ENCODE results near the gene TET2.
A peak's percentile ranks its signal among the peaks of the same experiment; 100 is the strongest.

The TET2 gene

DNA sequence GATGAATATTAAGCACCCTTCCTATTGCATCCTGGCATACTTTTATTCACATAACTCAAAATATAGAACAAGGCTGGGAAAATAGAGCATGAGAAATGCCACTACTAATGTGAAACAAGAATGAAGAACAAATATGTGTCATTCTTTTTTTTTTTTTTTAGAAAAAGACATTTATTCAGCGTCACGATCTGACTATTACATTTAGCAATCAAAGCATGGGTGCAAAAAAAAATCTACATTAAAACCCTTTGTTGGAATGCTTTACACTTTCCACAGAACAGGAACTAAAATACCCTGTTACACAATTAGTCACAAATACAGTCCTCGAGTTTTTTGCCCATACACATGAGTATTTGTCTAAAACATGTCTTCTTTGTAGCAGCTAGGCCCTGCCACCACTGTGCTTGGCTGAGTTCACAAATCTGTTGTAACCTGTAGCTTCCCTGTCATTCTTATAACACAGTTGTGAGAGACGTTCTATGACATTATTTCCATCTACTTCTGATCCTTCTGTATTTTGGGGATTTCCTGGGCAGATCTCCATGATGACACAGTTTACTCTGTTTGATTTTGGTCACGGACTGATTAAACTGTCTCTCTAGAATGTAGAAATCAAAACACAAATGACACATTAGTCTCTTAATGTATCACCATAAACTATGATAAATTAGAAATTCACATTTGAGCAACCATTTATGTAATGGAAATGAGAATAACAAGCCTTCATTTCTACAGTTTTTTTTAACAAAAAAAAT lies 9.4 kb upstream of the TET2 start:
- TF ChIP-seq, protein P1, sequence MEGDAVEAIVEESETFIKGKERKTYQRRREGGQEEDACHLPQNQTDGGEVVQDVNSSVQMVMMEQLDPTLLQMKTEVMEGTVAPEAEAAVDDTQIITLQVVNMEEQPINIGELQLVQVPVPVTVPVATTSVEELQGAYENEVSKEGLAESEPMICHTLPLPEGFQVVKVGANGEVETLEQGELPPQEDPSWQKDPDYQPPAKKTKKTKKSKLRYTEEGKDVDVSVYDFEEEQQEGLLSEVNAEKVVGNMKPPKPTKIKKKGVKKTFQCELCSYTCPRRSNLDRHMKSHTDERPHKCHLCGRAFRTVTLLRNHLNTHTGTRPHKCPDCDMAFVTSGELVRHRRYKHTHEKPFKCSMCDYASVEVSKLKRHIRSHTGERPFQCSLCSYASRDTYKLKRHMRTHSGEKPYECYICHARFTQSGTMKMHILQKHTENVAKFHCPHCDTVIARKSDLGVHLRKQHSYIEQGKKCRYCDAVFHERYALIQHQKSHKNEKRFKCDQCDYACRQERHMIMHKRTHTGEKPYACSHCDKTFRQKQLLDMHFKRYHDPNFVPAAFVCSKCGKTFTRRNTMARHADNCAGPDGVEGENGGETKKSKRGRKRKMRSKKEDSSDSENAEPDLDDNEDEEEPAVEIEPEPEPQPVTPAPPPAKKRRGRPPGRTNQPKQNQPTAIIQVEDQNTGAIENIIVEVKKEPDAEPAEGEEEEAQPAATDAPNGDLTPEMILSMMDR (IDR thresholded peaks at IDR 0.05; ENCODE audit: borderline replicate concordance, control extremely low read depth, extremely low read depth, insufficient read depth, missing control alignments), result no peak
- in situ Hi-C loops (cut with MboI; ENCODE audit: low sequenced_read_pairs, unreplicated experiment), result loop anchor here (25.0 kb wide), 1 partner anchor 325 kb away; the partner anchor contains the start of gene PPA2
- no peak for DNase-seq (ENCODE audit: low spot score)

DNA sequence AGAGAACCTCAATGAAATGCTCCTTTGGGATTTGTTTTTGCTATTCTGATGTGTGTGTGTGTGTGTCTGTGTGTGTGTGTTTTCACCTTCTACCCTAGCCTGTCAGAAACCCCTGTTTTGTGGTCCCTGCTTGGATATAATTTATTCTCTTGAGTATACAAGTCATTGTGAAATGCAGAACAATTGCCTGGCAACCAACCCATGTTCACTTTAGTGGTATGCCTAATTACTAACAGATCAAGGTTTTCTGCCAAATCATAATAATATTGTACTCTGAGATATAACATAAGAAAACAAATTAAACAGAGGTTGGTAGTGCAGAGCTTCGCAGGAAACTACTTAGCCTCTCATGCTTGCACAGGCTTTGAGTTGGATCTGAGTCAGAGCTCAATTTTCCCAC lies 7.0 kb upstream of the TET2 start:
- DNase-seq (ENCODE audit: low spot score), result no peak
- in situ Hi-C loops (cut with MboI; ENCODE audit: low sequenced_read_pairs, unreplicated experiment), result loop anchor here (25.0 kb wide), 1 partner anchor 323 kb away; the partner anchor contains the start of gene PPA2
- TF ChIP-seq, protein P1 (IDR thresholded peaks at IDR 0.05; ENCODE audit: borderline replicate concordance, control extremely low read depth, extremely low read depth, insufficient read depth, missing control alignments), result no peak

DNA sequence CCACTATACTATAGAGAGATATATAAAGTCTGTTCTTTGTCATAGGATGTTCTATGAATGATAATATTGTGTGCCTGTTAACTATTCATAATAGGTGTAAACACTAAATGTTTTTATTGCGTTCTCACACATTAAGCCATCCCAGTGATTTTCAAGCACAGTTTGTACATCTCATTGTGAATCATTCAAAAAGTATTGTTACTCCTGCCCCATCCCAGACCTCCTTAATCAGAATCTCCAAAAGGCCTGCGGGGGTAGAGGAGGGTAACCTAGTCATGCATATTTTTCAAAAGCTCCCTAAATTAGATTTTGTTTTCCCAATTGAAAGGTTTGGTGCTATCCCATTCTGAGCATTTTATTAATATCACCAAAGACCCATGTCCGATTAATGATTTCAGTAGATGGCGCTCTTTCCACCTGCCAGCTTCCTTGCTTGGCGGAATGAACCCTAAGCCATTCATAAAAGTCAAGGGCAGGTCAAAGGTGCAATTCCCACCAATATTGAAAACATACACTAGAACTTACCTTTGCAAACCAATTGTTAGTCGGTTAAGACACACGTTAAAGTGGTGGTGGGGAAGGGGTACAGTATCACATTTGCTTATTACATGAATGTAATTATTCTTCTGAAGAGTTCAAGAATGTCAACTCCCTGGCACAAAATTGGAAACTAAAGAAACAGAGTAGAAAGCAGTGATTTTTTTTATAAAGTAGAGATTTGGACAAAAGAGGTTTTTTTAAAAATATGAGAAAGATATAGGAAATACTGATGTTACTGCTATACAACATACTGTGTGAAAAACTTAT lies 5.8 kb upstream of the TET2 start:
- in situ Hi-C loops (cut with MboI; ENCODE audit: low sequenced_read_pairs, unreplicated experiment), result loop anchor here (25.0 kb wide), 1 partner anchor 321 kb away; the partner anchor contains the start of gene PPA2
- TF ChIP-seq, protein P1 (IDR thresholded peaks at IDR 0.05; ENCODE audit: borderline replicate concordance, control extremely low read depth, extremely low read depth, insufficient read depth, missing control alignments), result peak; percentile 28
- DNase-seq (ENCODE audit: low spot score), result no peak

DNA sequence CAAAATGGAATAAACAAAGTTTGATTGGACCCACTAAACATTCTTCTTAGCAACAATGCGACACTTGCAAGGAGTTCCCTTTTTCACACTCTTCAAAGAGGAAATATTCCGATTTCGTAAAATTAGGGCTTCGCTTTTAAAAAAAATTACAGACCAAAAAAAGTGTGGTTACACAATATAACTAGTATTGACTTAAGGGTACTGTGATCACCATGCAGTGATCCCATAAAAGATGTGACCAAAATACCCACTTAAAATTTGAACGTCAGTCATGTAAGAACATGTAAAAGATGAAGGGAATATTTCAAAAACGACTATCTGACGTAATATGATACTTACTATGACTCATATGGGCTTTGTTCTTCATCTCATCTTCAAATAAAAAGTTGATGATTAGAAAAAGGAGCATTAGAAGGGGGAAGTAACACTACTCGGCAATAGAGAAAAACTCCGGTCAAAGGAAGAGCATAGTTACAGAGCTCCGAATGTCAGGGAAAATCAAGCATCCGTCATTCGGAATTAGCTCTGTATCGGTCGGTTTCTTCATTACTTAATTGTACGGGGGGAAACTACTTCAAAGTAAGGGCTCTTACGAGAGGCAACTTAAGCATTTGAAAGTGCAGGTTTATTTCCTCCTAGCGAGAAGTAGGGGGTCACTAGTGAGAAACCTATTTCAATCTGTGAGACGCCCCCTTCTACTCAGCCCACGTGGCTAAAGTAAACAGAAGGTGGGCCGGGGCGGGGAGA lies 1.3 kb upstream of the TET2 start:
- in situ Hi-C loops (cut with MboI; ENCODE audit: low sequenced_read_pairs, unreplicated experiment), result loop anchor here (25.0 kb wide), 1 partner anchor 317 kb away; the partner anchor contains the start of gene PPA2
- peak; percentile 52 for DNase-seq (ENCODE audit: low spot score)
- TF ChIP-seq, protein P1 (IDR thresholded peaks at IDR 0.05; ENCODE audit: borderline replicate concordance, control extremely low read depth, extremely low read depth, insufficient read depth, missing control alignments), result no peak

DNA sequence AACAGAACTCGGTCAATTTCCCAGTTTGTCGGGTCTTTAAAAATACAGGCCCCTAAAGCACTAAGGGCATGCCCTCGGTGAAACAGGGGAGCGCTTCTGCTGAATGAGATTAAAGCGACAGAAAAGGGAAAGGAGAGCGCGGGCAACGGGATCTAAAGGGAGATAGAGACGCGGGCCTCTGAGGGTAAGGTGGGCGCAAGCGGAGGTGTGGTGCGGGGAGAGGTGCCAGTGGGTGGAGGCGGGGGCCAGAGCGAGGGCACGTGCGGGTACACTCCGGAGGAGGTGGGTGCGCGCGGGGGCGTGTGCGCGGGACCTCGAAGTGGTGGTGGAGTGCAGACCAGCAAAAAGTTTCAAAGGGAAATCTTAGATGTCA lies 787 bp upstream of the TET2 start:
- in situ Hi-C loops (cut with MboI; ENCODE audit: low sequenced_read_pairs, unreplicated experiment), result loop anchor here (25.0 kb wide), 1 partner anchor 316 kb away; the partner anchor contains the start of gene PPA2
- TF ChIP-seq, protein P1 (IDR thresholded peaks at IDR 0.05; ENCODE audit: borderline replicate concordance, control extremely low read depth, extremely low read depth, insufficient read depth, missing control alignments), result no peak
- no peak for DNase-seq (ENCODE audit: low spot score)

DNA sequence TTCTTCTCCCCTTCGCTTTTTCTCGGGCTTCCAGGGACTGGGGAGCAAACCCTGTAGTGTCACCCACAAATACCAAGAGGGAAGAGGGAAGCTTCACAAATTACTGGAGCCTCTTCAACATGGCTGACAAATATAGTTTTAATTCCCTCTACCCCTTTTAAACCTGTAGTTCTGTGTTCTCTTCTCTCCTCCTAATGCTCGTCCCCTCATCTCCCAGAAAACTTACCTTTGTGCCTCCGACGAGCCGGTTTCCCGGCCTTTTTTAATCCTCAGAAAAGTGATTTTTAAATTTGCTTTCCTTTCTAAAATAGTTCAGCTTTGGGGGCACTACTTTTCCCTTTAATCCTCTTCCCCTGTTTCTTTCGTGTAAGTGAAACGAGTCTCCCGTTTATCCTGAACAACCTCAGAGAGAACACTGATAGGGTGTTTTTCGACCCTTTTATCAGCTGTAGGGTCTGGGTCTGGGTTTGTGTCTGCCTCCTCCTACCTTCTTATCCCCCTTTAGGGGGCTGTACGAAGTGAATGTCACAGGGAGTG lies 408 bp downstream of the TET2 start:
- TF ChIP-seq, protein P1 (IDR thresholded peaks at IDR 0.05; ENCODE audit: borderline replicate concordance, control extremely low read depth, extremely low read depth, insufficient read depth, missing control alignments), result no peak
- DNase-seq (ENCODE audit: low spot score), result no peak
- in situ Hi-C loops (cut with MboI; ENCODE audit: low sequenced_read_pairs, unreplicated experiment), result loop anchor here (25.0 kb wide), 1 partner anchor 315 kb away; the partner anchor contains the start of gene PPA2

All from GM13976 (cell line).